Central memory CD4-positive, alpha-beta T cell (primary cell): ENCODE measurements around the gene GPD1L.
"Not testable (repeated sequence)": the region's sequence is repeated elsewhere in the genome, so short reads cannot be mapped to it uniquely, and the experiment has no call there.

Experiments
- DNase-seq: peaks from one replicate; pipeline ENCODE4 v3.0.0; 2022

Gene GPD1L

DNA sequence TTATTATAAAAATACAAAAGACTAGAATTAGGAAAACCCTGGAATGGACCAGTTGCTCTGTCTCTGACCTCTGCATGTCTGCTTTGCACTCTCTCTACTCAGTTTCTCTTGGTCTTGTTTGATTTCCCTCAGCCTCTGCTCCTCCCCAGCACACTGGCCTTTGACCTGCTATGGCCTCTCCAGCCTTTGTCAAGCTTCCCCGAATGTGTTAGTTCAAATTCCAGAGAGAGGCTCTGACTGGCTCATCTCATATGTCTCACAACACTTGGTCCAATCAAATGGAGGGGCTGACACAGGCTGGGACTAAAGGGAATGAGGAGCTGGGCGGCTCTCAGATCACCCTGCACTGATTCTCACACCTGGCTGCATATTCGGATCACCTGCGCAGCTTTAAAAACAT, 79.7 kb downstream of the GPD1L start:
- DNase-seq = no peak

GRCh38 chr3:32186876-32187275, 80.5 kb downstream of the GPD1L start:
- DNase-seq = no peak

GRCh38 chr3:32189693-32190092, 83.3 kb downstream of the GPD1L start:
- DNase-seq = no peak

- DNase-seq = not testable (repeated sequence)
These were observed 84.1 kb downstream of the GPD1L start for GRCh38 chr3:32190556-32190955.

DNA sequence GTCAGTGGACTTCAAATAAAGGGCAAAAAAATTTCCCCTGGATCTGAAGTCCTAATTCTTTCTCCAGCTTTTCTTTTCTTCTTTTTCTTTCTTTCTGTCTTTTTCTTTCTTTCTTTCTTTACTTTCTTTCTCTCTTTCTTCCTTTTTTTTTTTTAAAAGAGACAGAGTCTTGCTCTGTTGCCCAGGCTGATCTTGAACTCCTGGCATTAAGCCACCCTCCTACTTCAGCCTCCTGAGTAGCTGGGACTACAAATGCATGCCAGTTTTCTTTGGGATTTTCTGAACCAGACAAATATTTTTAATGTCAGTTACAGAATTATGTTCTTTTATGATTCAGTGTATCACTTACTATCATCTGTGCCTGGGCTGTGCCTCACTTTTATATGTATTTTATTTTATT, 86.7 kb downstream of the GPD1L start:
- DNase-seq = no peak

DNA sequence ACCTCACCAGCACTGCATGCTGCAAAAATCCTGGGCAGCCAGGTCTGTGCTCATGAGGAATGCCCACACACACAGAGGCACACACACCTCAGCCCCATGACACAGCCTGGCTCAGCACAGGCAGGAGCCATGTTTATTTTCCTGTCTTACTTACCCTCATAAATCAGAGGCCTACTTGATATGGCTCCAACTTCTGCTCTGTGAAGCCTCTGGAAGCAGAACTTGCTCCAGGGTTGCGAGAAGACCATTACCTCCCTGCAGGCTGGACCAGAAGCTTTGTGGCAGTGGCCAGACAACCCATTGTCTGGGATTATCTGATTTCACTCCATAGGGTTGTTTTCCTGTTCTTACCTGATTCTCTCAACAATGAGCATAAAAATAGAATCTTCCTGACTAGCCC, 88.2 kb downstream of the GPD1L start:
- DNase-seq = no peak

DNA sequence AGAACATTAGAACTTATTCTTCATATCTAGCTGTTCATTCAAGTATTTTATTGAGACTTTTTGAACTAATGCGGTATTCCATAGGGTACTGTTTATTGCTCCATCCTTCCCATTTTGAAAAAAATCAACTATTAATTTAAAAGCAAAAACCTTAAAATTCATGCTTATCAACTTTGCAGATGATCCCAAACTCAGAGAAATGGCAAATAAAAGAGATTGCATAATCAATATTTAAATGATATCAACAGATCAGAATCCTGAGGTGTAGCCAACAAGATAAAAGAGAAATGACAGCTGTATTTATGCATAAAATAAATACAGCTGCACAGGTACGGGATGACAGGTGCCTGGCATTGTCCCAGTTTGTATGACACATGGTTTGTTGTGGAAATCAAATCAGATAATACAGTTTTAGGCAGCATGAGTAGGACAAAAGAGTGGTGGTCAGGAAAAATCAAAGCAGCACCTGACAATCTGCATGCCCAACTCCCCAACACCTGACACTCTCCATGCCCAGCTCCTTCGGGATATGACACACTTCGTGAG, 89.6 kb downstream of the GPD1L start:
- DNase-seq = no peak

DNA sequence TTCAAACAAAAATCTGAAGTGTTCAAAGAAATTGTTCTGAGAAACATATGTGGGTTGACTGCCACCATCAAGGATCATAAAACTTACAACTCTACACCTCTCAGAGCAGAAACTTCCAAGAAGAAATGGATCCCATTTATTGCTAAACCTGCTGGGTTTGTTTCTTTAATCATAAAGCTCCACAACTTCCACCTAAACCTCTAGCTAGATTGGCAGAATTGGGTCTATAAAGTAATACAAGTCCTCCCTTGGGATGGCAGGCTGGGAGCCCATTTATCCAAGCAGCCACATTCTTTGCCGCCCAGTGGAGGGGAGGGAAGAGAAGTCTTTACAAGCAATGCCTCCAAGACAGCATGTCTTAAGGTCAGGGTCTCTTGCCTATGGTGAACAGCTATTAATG, 91.6 kb downstream of the GPD1L start:
- DNase-seq = no peak

- no peak for DNase-seq
These were observed 92.3 kb downstream of the GPD1L start for GRCh38 chr3:32198714-32199113.

GRCh38 chr3:32200490-32200889, 94.1 kb downstream of the GPD1L start:
- no peak for DNase-seq

- no peak for DNase-seq
These were observed 94.8 kb downstream of the GPD1L start for GRCh38 chr3:32200992-32201758.

DNA sequence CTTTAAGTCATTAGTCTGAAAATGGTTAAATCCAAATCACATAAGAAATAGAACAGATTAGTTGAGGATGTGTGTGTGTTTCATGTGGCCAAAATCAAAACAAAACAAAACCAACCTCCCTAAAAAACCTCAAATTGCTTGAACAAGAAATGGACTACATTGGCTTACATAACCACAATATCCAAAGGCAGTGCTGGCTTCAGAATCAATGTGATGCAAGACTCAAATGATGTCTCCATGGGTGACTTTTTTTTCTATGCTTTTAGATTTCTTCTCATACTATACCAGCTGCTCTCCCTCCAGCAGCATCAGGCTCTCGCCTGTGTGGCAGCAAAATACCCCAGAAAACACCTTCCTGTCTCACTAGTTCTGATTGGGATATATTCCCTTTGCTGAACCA, 96.1 kb downstream of the GPD1L start:
- no peak for DNase-seq

GRCh38 chr3:32203854-32204253, 97.4 kb downstream of the GPD1L start:
- DNase-seq = no peak

DNA sequence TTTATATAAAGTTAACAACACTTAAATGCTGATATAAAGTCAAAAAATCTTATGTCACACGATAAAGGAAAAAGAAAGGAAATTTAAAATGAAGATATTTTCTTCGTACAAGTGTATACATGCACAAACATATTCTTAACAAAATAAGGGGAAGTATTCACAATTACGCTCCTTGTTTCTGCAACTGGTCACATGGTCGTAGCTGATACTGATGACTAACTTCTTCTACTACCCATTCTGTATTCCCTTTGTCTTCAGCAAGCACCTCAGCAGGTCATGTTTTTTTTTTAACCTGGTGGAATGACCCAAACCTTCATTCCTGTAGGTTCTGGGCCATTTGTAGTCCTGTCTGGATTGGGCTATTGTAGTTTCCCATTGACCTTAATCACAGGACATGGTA, 102.0 kb downstream of the GPD1L start:
- no peak for DNase-seq

DNA sequence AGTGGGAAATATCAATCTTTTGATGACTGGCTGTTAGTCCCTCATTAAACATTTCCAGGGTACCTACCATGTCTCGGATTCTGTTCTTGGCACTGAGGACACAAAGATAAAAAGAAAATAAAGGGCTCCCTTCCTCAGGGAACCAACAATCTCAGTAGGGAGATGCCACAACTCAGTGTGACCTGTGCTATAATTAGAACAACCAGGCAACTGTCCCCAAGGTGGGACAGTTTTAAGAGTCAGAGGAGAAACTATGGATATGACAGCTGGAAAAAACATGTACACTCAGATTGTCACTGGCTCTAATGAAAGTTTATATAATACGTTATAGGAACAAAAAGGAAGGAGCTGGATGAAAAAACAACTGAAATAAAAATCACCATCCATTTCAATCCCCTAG, 108.8 kb downstream of the GPD1L start:
- DNase-seq = no peak

- no peak for DNase-seq
These were observed 109.9 kb downstream of the GPD1L start for GRCh38 chr3:32216172-32216783.

- no peak for DNase-seq
These were observed 110.9 kb downstream of the GPD1L start for GRCh38 chr3:32217339-32217738.
